Activated naive CD4-positive, alpha-beta T cell treated with anti-CD3 and anti-CD28 coated beads, Interleukin-2, amount 50 U/mL, for 72 hours (primary cell): ENCODE measurements around the gene SART3. TPM values are rescaled to one million over a fixed set of nuclear protein-coding genes. Genes with fewer than 3 reads are reported as not detected.
"Not testable (repeated sequence)": the region's sequence is repeated elsewhere in the genome, so short reads cannot be mapped to it uniquely, and the experiment has no call there.

ENCODE experiments used
- ATAC-seq, 2 donors: fragments of 150-1000 bp; cut with Tn5 transposase; 2 replicates each; pipeline ENCODE4 v1.10.0; 2021; ENCODE audit warnings: mild to moderate bottlenecking in 2 of 2, moderate library complexity in 2 of 2
- DNase-seq, 2 donors: peaks; one replicate each; pipeline ENCODE4 v3.0.0; 2021 to 2022; ENCODE audit warnings: low spot score in 2 of 2
- H3K27ac Mint-ChIP-seq, 2 donors: one replicate each; pipeline ENCODE4 v1.8.0; 2022; ENCODE audit warnings: mild to moderate bottlenecking in 2 of 2, mixed read lengths in 2 of 2
- H3K36me3 Mint-ChIP-seq, 2 donors: one replicate each; pipeline ENCODE4 v1.8.0; 2022; ENCODE audit warnings: mixed read lengths in 2 of 2
- H3K9me3 Mint-ChIP-seq, 2 donors: one replicate each; pipeline ENCODE4 v1.8.0; 2022; ENCODE audit warnings: mixed read lengths in 2 of 2
- total RNA-seq, 2 donors: library from RNA; stranded (reverse); gene quantifications; one replicate each; pipeline ENCODE4 v1.2.3, GENCODE V29; 2022

The SART3 gene
- total RNA-seq, 2 donors from 2014 or later, result 89.0 to 105 TPM

DNA sequence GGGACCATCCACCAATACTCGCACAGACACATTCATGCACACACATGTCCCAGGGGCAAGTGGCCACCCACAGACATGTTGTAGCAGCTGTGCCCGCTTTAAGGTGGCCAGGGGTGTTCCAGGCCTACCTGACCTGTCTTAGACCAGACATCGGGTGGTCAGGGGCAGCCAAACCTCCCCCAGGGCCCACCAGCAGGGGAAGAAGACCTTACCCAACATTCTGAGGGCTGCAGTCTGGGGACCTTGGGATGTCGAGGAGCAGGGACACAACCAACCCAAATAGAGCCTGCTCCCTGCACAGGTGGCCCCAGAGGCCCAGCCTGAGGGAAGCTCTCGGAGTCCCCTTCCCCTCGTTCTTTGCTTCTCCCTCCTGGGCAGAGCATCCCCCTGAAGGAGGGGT lies 38.6 kb upstream of the SART3 start:
- no peaks in the 10 kb centered on the region for H3K36me3 Mint-ChIP-seq
- DNase-seq (no peak), ATAC-seq (no peak)
- H3K9me3 Mint-ChIP-seq, result no peaks in the 10 kb centered on the region
- no peak overlapping the region for H3K27ac Mint-ChIP-seq

DNA sequence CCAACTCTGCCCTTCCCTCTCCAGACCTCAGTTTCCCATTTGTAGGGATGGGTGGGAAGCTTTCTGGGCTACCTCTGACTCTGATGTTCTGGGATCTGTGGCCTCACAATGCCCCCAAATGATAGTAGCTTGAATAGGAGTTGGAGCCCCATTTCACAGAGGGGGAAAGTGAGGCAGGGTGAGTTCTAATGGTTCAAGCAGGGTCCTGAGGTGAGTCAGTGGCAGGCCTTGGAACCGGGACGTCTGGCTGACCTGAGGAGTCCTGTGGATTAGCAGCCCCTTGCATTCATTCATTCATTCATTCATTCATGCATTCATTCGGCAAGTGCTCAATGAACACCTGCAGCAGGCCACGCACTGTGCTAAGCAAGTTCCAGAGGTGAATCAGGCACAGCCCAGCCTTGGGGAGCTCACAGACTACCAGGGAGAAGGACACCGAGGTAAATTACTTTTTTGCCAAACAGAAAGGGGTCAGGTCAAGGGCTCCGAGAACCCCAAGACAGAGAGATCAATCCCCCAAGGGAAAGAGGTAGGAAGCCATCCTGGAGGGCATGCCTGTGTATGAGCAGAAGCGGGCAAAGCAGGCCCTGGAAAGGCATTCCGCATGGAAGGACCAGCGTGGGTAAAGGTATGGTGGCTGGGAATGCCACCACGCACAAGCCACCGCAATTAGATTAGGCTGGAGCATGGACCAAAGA lies 37.7 kb upstream of the SART3 start:
- Mint-ChIP-seq H3K27ac (no peak overlapping the region), H3K9me3 (no peaks in the 10 kb centered on the region), H3K36me3 (no peaks in the 10 kb centered on the region)
- DNase-seq (no peak), ATAC-seq (no peak)

GRCh38 chr12:108597559-108598471 lies 36.8 kb upstream of the SART3 start, which contains the start of gene TMEM119:
TSS of gene TMEM119 (minus strand) at chr12:108598084. CDS start at chr12:108592383, 5,701 bp downstream.
- DNase-seq (no peak), ATAC-seq (no peak)
- Mint-ChIP-seq H3K36me3 (no peaks in the 10 kb centered on the region), H3K9me3 (no peaks in the 10 kb centered on the region), H3K27ac (no peak within 1 kb of the TSS)

GRCh38 chr12:108596854-108597558 lies 36.0 kb upstream of the SART3 start:
- no peak for DNase-seq
- no peak overlapping the region for H3K27ac Mint-ChIP-seq
- no peak for ATAC-seq
- no peaks in the 10 kb centered on the region for H3K9me3 Mint-ChIP-seq
- no peaks in the 10 kb centered on the region for H3K36me3 Mint-ChIP-seq

DNA sequence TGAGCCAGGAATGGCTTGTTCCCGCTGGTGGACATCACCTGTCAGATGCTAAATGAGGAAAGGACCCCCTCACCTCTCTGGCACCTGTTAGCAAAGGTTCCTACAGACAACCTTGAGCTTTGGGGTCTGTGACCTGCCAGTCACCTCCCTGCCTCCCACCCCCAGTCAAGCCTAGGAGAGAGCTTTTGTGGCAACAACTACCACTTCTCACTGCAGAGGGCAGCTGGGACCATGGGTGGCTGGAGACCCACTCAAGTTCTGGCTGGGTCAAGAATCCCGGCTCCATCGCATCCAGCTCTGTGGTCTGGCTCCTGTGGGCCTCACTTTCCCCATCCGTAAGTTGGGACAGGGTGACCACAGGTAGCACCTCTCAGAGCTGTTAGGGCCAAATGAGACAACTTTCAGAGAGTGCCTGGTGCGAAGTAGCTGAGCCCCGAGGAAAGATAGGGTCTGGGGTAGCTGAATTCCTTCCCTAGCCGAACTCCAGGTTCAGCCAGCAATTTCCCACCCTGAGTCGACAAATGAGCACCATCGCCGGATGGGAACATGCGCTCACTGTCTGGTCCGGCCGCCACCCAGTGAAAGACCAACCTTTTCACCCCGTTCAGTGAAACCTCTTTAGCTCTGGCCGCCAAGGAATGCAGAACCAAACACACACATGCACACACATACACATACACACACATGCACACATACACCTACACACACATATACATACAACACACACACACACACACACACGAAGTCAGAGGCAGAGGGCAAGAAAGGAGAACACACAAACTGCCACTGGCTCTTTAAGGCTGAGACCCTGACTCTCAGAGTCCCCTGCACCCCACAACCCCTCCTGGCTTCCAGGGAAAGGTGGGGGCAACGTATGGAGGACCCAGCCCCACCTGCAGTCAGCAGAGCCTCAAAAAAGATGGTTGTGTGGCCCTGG lies 35.0 kb upstream of the SART3 start:
- no peak overlapping the region for H3K27ac Mint-ChIP-seq
- DNase-seq (no peak), ATAC-seq (no peak)
- no peaks in the 10 kb centered on the region for H3K9me3 Mint-ChIP-seq
- no peaks in the 10 kb centered on the region for H3K36me3 Mint-ChIP-seq

GRCh38 chr12:108594960-108595710 lies 34.2 kb upstream of the SART3 start:
- ATAC-seq (no peak), DNase-seq (no peak)
- no peaks in the 10 kb centered on the region for H3K9me3 Mint-ChIP-seq
- H3K27ac Mint-ChIP-seq, result no peak overlapping the region
- H3K36me3 Mint-ChIP-seq, result no peaks in the 10 kb centered on the region

GRCh38 chr12:108594323-108594903 lies 33.4 kb upstream of the SART3 start:
- H3K36me3 Mint-ChIP-seq, result no peaks in the 10 kb centered on the region
- H3K9me3 Mint-ChIP-seq, result no peaks in the 10 kb centered on the region
- no peak overlapping the region for H3K27ac Mint-ChIP-seq
- DNase-seq (no peak), ATAC-seq (no peak)

DNA sequence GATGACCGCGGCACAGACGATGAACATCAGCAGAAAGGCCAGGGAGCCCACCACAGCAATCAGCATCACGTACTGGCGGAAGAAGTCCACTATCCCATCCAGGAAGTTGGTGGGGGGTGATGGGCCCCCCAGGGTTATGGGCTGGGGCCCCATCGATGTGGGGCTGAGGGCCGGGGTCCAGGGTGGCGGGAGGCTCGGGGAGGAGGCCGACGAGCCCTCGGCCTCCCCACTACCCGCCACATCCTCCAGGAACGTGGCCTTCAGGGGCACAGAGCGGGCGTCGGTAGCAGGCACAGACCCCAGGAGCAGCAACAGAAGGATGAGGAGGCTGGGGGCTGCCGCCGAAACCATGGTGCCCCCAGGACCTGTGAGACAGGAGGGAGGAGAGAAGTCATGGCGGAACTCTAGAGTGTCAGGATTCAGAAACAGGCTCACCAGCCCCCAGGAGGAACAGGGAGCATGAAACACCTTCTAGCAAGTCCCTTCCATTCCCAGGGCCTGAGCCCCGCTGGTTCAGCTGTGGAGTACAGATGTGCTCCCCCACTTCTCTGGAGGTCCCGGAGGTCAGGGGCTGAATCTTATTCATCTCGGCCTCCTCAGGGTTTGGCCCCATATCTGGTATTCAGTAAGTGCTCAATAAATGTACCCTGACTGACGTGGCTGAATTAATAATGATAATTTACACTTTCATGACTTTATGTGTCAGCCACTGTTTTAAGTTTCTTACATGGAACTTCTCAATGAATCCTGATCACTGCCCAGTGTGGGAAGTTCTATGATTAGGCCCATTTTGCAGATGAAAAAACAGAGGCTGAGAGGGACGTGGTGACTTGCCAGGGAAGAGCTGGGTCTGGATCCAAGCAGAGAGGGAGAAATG lies 31.3 kb upstream of the SART3 start:
- DNase-seq (no peak), ATAC-seq (no peak)
- no peaks in the 10 kb centered on the region for H3K9me3 Mint-ChIP-seq
- H3K27ac Mint-ChIP-seq, result no peak overlapping the region
- H3K36me3 Mint-ChIP-seq, result no peaks in the 10 kb centered on the region

DNA sequence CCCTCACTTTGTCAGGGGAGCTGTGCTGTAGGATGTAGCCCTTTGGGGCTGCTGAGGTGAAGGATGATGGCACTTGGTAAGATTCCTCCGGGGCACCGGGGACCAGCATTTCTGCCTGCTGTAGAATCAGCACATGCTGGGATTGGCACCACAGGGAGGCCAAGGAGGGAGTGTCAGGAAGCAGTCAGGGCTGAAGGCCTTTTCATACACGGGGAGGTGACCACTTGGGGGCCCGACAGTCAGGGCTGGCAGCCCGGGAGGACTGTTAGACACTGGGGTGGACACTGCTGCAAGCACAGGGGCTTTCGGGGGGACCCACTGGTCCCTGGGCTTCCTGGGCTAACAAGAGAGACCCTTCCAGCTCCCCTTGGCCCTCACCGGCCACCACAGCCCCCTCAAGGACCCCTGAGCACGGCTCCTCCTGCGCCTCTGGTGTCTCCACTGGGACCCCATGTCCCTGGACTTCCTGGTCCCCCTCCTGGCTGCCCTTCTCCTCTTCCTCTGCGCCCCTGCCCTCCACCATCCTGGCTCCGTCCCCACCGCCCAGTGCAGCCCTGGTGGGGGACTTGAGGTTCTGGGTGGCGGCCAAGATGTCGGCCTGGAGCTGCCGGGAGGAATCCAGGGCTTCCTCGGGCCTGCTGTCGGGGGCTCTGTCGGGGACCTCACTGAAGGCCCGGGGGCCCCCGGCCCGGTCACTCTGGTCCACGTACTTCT lies 30.5 kb upstream of the SART3 start:
- DNase-seq (no peak), ATAC-seq (no peak)
- Mint-ChIP-seq H3K9me3 (no peaks in the 10 kb centered on the region), H3K27ac (no peak overlapping the region), H3K36me3 (no peaks in the 10 kb centered on the region)

DNA sequence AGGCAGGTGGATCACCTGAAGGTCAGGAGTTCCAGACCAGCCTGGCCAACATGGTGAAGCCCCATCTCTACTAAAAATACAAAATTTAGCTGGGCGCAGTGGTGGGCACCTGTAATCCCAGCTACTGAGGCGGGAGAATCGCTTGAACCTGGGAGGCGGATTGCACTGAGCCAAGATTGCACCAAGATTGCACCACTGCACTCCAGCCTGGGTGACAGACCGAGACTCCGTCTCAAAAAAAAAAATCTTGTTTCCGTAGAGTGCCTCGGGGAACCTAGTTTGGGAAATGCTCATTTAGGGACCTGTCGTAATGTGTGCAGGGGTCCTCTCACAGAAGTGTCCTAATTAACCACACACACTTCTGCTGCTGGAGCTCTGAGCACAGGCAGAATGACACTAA lies 29.5 kb upstream of the SART3 start:
- not testable (repeated sequence) for ATAC-seq, H3K27ac Mint-ChIP-seq, H3K9me3 Mint-ChIP-seq, DNase-seq, H3K36me3 Mint-ChIP-seq

DNA sequence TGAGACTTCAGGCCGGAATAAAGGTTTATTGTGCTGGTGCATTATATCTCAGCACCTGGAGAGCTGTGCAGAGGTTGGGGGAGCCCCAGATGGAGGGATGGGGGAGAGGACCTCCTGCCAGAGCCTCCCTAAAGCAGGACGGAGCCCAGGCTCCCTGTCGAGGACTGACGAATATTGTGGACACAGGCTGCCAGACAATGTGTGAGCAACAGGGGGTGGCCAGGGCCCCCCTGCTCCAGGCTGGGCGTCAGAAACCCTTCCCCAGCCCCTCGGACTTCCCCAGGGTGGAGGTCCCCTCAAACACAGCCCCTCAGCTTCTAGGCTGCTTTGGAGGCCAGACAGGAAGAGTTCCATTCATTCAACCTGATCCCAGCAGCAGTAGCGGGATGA lies 28.9 kb upstream of the SART3 start:
- ATAC-seq, result no peak
- H3K36me3 Mint-ChIP-seq, result no peaks in the 10 kb centered on the region
- no peak overlapping the region for H3K27ac Mint-ChIP-seq
- DNase-seq, result no peak
- no peaks in the 10 kb centered on the region for H3K9me3 Mint-ChIP-seq

DNA sequence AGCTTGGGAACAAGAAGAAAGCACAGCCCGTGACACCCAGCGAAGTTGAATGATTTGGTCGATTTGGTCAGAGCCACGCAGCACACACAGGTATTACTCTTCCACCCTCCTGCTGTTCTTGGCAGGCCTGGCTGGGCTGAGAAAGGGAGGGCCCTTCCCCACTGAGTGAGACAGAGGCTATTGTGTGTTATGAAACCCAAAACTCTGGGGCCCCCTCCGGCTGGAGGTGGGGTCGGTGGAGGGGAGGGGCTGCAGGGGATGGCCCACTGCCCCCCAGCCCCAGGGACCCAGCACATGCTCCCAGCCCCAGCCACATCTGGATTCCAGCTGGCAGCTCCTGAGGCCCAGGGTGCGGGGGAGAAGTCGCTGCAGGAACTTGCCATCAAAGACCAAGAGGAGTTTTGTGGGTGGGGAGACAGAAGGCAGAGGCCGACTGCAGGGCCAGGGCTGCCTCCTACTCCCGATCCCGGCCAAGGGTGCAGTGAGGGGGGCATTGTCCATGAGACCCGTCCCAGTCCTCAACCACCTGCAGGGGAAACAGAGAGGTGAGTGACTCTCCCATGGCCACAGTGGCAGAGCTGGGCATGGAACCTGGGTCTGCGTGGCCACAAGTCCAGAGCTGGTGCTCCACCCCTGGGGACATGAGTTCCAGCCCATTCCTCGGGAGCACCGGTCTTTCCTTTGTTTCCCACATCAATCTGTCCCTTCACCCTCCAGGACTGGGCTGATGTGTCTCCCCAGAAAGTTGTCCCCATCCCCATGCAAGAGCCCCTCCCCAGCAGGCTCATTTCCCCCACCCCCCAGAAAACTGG lies 28.3 kb upstream of the SART3 start:
- DNase-seq, result no peak
- Mint-ChIP-seq H3K9me3 (no peaks in the 10 kb centered on the region), H3K36me3 (no peaks in the 10 kb centered on the region), H3K27ac (no peak overlapping the region)
- ATAC-seq, result no peak

DNA sequence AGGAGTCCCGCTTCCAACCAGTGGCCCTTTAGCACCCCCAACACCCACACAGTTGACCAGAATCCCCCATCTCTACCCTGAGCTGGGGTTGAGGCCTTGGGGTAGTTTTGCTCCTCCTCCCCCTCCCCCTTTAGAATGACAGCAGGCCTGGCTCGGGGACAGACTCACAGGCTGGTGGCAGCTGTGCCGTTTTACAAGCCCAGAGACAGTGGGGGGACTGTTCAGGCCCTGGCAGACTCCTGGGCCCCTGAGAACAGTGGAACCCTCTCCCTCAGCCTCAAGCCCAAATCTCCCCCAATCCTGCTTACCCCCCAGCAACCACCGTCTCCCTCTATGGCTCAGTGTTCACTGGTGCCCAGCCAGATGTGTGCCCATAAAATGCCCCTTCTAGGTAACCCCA lies 26.9 kb upstream of the SART3 start:
- ATAC-seq (no peak), DNase-seq (no peak)
- Mint-ChIP-seq H3K36me3 (no peaks in the 10 kb centered on the region), H3K27ac (no peak overlapping the region), H3K9me3 (no peaks in the 10 kb centered on the region)
